ENCODE results near the gene G3BP2.
"Not testable (repeated sequence)": the region's sequence is repeated elsewhere in the genome, so short reads cannot be mapped to it uniquely, and the experiment has no call there.

The G3BP2 gene

DNA sequence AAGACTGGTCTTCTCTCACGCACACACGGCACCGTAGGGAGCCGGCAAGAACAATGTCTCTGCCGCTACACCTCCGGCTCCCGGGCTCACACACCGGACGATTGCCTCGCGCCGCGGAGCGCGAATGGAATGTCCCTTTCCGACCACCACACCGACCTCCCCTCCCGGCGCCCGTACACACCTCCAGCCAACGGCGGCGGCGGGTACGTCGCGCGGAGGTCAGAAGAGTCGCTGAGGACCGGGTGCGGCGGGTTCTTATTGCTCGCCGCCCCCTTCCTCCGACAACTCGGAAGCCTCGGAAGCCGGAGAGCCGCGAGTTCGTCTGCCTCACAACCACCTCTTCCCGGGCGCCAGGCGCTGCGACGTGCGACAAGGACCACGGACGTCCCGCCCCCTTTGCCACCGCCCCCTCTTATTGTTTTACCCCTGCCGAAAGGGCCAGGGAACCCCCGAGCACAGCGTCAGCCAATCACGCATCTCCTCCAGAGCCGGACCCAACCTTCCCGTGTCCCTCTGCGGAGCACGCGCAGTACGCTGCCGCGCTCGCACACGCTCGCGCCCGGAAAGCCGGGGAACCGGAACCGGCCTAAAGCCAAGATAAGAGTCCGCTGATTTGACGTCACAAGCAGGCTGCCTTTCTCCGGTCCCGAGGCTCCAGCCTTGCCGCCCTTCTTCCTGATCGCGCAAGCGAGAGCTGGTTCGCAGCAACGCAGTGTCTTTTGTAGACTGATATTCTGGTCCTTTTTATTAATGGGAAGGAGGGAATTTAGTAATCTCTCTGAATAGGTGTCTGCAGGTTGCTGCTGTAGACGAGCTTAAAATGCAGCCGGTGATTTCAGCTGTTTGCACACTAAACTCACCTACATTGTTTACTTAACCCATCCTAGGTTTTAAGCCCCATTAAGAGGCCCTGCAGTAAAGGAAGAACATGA lies at the start of gene G3BP2:
G3BP2 (minus strand) TSS at position 385 of the 932 bp plus-strand sequence. CDS start 11,386 bp downstream, outside the sequence.
- DNase-seq (ENCODE audit: low spot score), result peak; percentile 99

DNA sequence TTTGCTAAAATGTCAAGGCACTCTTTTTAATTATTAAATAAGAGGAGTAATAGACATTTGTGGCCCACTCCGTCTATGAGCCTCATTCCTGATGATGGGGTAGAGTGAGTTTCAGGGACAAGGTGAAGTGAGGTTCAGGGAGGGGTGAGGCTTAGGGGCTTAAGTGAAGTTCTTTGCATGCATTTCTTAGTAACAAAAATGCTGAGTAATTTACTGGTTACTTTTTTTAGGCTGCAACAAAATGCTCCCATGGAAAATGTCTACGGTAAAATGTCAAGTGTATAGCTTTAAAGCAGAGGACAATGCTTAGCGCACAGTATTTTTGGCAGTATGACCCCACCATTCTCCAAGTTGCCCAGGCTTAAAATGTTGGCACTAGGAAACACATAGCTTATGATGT lies 49.2 kb upstream of the G3BP2 start:
- no peak for DNase-seq (ENCODE audit: low spot score)

DNA sequence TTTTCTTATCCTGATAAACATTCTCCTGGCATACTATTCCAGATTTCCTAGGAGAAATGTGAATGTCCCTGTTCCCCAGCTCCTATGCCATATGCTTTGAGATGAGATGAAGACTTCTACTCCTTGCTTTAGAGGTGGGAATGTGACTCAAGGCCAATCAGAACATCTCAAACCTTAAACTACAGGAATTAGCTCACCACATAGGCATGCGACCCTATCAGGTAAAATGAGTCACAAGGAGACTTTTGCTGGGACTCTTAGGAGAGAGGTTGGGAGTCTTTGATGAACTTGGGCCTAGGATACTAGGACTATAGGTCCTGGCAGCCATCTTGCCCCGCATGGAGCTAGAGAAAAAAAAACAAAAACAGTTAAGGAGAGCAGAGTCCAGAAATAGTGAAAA lies 45.3 kb upstream of the G3BP2 start:
- DNase-seq (ENCODE audit: low spot score), result no peak

DNA sequence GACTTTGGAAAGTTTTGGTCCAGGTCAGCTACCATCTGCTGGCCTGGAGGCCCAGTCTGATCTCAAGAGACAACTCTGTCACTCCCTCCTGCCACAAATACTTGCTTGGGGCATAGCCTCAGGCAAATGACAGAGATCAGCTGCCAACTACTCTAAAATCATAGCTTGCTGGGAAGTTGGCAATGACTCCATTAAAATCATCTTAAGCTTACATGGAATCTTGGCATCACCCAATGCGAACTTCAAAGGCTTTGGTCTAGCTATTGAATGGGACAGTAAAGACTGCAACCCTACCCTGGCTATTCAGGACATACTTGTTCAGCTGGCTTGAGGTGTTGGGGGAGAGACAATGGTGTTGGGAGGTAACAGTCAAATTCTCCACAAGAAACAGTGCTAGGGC lies 44.2 kb upstream of the G3BP2 start:
- no peak for DNase-seq (ENCODE audit: low spot score)

GRCh38 chr4:75716054-75716453 lies 42.8 kb upstream of the G3BP2 start:
- not testable (repeated sequence) for DNase-seq (ENCODE audit: low spot score)

GRCh38 chr4:75715105-75715799 lies 42.0 kb upstream of the G3BP2 start:
- DNase-seq (ENCODE audit: low spot score), result no peak

DNA sequence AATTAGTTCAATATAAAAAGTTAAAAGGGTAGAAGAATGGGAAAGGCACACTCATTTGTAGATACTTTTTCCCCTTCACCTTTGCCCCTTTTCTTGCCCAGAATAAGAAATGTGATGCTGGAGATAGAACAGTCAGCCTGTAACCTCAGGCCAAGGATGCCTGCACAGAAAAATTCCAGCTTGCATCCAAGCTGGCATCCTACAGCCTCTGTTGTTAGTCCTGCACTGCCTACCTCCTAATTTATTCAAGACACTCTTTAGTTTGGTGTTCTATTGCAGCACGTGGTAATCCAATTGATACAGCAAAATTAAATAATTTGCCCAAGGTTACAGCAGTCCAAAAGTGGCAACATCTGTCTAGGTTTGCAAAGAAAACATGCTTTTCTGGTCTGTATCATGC lies 41.5 kb upstream of the G3BP2 start:
- no peak for DNase-seq (ENCODE audit: low spot score)

DNA sequence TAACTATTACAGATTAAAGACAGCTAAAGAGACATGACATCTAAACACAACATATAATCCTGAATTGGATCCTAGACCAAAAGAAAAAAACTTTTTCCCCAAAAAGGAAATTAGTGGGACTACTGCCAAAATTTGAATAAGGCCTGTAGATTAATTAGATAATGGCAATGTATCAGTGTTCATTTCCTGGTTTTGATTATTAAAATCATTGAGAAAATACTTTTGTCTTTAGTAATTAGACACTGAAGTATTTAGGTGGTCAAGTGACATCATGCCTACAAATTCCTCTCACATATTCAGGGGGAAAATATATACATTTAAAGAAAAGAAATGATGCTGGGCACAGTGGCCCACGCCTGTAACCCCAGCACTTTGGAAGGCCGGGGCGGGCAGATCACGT lies 40.8 kb upstream of the G3BP2 start:
- no peak for DNase-seq (ENCODE audit: low spot score)

DNA sequence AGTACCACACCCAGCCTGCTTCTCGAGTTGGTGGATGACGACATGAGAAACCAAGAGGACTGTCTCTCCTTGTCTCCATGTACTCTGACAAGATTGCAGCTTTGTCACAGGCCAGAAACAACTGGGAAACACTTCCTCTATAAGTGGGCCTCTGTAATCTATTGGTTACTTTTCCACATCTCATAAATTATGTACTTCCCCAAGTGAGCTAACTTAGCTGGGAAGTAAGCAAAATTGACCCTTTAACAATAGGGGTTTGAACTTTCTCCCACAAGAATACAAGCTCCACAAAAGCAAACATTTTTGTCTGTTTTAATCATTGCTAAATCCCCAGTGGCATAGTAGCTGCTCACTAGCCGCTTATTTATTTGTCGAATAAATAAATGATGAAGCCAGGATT lies 37.0 kb upstream of the G3BP2 start:
- DNase-seq (ENCODE audit: low spot score), result no peak

- DNase-seq (ENCODE audit: low spot score), result peak; percentile 34
Observed at GRCh38 chr4:75708218-75708691, 35.0 kb upstream of the G3BP2 start.

DNA sequence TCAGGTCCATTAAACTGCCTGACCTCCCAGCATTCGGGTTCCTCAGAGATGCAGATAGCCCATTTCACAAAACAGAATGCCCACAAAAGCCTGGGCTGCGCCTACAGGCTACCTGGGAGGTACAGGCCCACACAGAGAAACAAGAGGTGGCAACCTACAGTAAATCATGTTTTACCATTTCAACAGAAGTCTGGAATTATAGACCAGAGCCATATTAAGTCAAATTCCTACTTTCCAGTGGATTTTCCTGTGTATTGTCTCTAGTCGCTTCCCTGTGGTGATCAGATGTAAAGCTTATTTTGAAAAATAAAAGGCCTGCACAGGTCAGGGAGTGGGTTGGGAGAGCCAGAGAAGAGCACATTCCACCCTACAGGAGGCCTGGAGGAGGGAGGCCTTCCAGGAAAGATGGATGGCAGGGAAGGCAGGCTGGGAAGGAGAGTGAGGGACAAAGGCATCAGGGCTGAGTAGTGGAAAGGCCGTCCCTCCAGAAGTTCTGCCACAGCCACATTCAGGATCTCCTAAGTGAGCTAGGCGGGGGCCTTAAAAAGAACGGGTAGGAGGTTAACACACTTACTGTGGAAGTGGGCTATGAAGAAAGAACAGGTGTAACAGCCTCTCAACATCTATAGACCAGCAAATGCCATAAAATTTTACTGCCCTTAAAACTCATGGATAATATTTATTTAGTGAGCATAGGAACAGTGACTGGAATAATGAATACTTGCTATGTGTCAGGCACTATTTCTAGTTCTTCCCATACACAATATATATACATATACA lies 32.2 kb upstream of the G3BP2 start:
- DNase-seq (ENCODE audit: low spot score), result no peak

DNA sequence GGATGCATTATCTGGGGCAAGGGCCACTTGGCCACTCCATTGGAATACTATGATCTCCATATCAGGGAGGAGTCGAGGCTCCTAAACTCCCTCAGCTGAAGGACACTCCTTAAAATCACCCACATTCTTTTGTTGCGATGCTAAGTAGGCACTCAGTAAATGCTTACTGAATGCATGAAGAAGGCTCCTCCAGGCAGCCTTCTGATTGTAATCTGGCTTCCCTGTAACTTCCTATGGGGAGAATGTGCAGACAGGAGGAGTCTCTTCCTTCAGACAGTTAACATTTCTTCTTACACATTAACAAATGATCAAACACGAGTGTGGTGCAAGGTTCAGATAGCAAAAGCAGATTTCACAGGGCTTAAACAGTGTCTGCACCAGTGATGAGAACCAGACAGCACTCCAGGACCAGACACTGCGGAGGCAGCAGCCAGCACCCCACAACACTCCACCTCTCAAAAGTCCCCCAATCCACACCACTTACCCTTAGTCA lies 29.8 kb upstream of the G3BP2 start:
- no peak for DNase-seq (ENCODE audit: low spot score)

GRCh38 chr4:75699299-75699698 lies 26.1 kb upstream of the G3BP2 start:
- DNase-seq (ENCODE audit: low spot score), result peak; percentile 15

DNA sequence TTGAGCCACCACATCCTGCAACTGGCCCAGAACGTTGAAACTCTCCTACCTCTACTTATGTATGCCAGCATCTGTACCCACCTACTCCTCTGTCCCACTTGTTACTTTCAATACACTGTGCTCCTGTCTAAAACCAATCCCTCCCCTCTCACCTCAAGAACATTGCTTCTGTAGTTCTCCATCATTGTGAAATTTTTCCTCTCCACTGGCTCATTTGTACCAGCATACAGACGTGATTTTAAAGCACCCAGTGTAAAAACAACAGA lies 25.7 kb upstream of the G3BP2 start:
- no peak for DNase-seq (ENCODE audit: low spot score)

- DNase-seq (ENCODE audit: low spot score), result peak; percentile 41
Observed at GRCh38 chr4:75698162-75698962, 25.2 kb upstream of the G3BP2 start.

GRCh38 chr4:75696581-75696980 lies 23.4 kb upstream of the G3BP2 start:
- no peak for DNase-seq (ENCODE audit: low spot score)

GRCh38 chr4:75696071-75696470 lies 22.9 kb upstream of the G3BP2 start:
- DNase-seq (ENCODE audit: low spot score), result no peak

DNA sequence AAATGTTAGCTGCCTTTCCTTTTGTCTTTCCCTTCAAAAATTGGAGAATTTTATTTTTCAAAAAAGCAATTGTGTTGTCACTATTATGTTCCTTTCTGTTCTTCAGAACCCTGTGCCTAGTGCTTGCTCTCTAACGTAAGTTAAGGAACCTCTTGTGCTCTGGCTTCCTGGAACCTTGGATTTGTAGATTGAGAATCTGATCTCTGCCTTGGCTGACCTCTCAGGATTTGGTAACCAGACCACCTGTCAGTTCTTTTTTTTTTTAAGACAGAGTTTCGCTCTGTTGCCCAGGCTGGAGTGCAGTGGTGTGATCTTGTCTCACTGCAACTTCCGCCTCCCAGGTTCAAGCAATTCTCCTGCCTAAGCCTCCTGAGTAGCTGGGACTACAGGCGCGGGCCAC lies 18.9 kb upstream of the G3BP2 start:
- DNase-seq (ENCODE audit: low spot score), result not testable (repeated sequence)

- not testable (repeated sequence) for DNase-seq (ENCODE audit: low spot score)
Observed at GRCh38 chr4:75687125-75687524, 13.9 kb upstream of the G3BP2 start.

DNA sequence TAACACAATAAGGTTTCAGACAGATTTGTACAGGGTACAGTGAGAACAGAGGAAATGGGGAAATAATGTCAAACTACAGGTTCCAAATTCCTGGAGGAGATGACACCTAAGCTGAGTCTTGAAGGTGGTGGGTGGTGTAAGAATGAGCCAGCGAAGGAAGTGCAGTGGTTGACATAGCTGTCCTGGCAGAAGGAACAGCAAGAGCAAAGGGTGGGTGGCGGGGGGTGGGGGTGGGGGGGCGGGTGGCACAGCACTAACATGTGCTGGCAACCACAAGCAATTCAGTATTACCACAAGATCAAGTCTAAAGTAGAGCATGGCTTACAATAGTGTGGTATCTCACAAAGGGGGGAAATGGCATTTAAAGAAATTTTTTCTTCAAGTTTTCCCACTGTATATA lies 13.1 kb upstream of the G3BP2 start:
- DNase-seq (ENCODE audit: low spot score), result no peak

- no peak for DNase-seq (ENCODE audit: low spot score)
Observed at GRCh38 chr4:75685546-75686189, 12.5 kb upstream of the G3BP2 start.

Measured in activated CD4-positive, alpha-beta T cell treated with anti-CD3 and anti-CD28 coated beads, Interleukin-2, Interleukin-4, amounts not matched to agents 100 ng/mL and 50 ng/mL, durations not matched to agents 16 hours and 8 hours (primary cell).